GM19455 (cell line): ENCODE data around the gene TMEM185A.
"Not testable (repeated sequence)": the region's sequence is repeated elsewhere in the genome, so short reads cannot be mapped to it uniquely, and the experiment has no call there.

Source experiments
- ATAC-seq: cut with Tn5 transposase; IDR thresholded peaks from one replicate; pipeline ENCODE4 v1.9.1; 2021; ENCODE audit not compliant: unreplicated experiment

Gene TMEM185A

GRCh38 chrX:149626829-149627228, 4.8 kb downstream of the TMEM185A start:
- ATAC-seq: not testable (repeated sequence)

GRCh38 chrX:149619662-149620061, 11.9 kb downstream of the TMEM185A start:
- not testable (repeated sequence) for ATAC-seq

GRCh38 chrX:149618871-149619270, 12.7 kb downstream of the TMEM185A start:
- ATAC-seq: no peak

- no peak for ATAC-seq
Measured at GRCh38 chrX:149611623-149612175, 19.9 kb downstream of the TMEM185A start.

DNA sequence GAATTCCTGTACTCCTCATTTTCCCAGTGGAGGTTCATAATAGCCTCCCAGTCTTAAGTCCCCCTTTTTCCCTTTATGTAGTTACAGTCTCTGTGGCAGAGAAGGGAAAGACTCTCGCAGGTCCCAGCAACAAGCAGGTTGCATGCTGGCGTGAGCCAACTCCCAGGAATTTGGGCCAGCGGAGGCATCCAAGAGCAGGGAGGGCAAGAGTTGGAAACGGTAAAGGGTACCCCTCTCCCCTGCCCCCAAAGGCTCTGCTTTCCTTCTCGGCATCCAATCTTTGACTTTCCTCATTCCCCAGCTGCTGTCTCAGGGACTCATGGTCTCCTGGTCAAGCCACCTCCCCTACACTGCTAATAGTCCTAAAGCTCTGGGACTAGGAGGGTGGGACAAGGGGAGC, 21.1 kb downstream of the TMEM185A start:
- no peak for ATAC-seq

- no peak for ATAC-seq
Measured at GRCh38 chrX:149607699-149608098, 23.9 kb downstream of the TMEM185A start.

- ATAC-seq: not testable (repeated sequence)
Measured at GRCh38 chrX:149605248-149605885, 26.2 kb downstream of the TMEM185A start.

GRCh38 chrX:149598603-149599002, 33.0 kb downstream of the TMEM185A start:
- ATAC-seq: not testable (repeated sequence)

- not testable (repeated sequence) for ATAC-seq
Measured at GRCh38 chrX:149595943-149596342, 35.6 kb downstream of the TMEM185A start.

- ATAC-seq: not testable (repeated sequence)
Measured at GRCh38 chrX:149595214-149595613, 36.4 kb downstream of the TMEM185A start, which contains the start of gene HSFX2. HSFX2 (minus strand) TSS chrX:149595314; CDS start chrX:149594700, 614 bp downstream.

DNA sequence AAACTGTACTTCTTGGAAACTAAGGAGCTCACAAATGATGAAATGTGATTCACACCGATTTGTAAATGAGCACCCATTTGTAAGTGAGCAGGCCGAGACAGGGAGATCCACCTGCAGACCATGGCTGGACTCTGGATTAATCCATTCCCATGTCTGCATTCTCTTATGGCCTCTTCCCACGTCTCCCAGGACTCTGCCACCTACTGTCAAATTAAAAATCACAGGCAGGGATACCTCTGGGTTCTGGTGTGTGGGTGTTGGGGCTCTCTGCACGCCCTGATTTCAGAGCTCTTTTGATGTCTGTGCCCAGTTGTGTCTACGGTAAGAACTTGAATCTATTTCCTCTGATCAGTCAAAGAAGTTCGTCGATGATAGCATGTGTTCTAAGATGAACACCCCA, 40.6 kb downstream of the TMEM185A start:
- not testable (repeated sequence) for ATAC-seq

GRCh38 chrX:149587359-149587758, 44.2 kb downstream of the TMEM185A start, which contains the start of gene MAGEA9B:
MAGEA9B (minus strand) TSS chrX:149587459; CDS start chrX:149583179, 4,280 bp downstream.
- ATAC-seq: not testable (repeated sequence)

DNA sequence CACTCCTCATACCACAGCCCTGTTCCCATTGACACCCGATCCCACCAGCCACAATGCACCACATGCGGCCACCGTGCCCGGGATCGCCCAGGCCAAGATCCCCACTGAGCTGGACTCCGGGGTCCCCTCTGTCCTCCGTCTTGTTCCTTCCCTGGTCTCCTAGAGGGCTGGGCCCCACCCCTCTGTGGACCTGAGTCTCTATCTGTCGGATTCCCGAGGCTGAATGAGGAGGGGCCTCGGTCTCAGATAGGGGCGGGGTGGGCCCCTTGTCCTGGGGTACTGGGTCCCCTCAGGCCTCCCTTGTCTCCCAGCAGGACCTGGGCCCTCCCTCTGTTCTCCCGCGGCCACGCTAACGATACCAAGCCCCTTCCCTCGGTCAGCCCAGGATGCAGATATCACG, 46.0 kb downstream of the TMEM185A start:
- ATAC-seq: not testable (repeated sequence)

GRCh38 chrX:149573456-149573855, 58.1 kb downstream of the TMEM185A start:
- ATAC-seq: peak; percentile 100

DNA sequence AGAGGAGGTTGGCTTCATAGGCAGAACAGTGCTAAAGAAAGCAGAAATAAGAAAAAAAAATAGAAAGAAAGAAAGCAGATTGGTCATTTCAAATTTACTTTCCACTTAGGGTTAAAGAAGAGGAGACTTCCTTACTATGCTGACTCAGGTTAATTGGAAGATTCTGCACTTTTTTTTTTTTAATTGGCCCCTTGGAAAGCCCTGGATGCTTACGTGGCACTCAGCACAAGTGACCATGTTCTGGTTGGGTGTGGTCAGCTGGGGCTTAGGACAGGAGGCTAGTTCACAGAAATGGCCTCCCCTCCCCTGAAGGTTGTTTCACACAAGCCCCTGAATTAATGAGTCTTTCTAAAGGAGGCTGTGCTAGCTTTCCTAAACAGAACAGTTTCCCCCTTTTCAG, 58.8 kb downstream of the TMEM185A start:
- no peak for ATAC-seq

GRCh38 chrX:149571770-149572169, 59.8 kb downstream of the TMEM185A start:
- no peak for ATAC-seq

- no peak for ATAC-seq
Measured at GRCh38 chrX:149570668-149571067, 60.9 kb downstream of the TMEM185A start.

GRCh38 chrX:149569770-149570169, 61.8 kb downstream of the TMEM185A start:
- no peak for ATAC-seq

GRCh38 chrX:149568701-149569296, 62.8 kb downstream of the TMEM185A start:
- no peak for ATAC-seq

GRCh38 chrX:149567621-149568417, 63.8 kb downstream of the TMEM185A start:
- ATAC-seq: no peak

DNA sequence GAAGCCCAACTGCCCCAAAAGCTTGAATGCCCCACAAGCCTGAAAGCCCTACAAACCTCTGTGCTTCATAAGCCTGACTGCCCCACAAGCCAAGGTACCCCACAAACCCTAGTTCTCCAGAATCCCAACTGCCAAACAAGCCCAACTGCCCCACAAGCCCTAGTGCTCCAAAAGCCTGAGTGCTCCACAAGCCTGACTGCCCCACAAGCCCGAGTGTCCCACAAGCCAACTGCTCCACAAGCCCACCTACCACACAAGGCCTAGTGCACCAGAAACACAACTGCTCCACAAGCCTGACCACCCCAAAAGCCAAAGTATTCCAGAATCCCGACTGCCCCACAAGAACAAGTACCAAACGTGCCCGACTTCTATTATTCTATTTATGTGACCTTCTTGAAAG, 68.2 kb downstream of the TMEM185A start:
- no peak for ATAC-seq
